GM10847 (cell line): ENCODE measurements around the gene CENPP.

Source experiments
- POLR2A ChIP-seq: IDR thresholded peaks from 2 replicates; pipeline ENCODE4 v1.6.1; 2011; ENCODE audit not compliant: insufficient read length; ENCODE audit errors: extremely low read depth

Gene CENPP

GRCh38 chr9:92496396-92497176, 170.8 kb downstream of the CENPP start:
- no peak for TF ChIP-seq POLR2A

GRCh38 chr9:92499701-92500100, 173.9 kb downstream of the CENPP start:
- TF ChIP-seq POLR2A: no peak

- no peak for TF ChIP-seq POLR2A
These were observed 175.0 kb downstream of the CENPP start for GRCh38 chr9:92500725-92501124.

DNA sequence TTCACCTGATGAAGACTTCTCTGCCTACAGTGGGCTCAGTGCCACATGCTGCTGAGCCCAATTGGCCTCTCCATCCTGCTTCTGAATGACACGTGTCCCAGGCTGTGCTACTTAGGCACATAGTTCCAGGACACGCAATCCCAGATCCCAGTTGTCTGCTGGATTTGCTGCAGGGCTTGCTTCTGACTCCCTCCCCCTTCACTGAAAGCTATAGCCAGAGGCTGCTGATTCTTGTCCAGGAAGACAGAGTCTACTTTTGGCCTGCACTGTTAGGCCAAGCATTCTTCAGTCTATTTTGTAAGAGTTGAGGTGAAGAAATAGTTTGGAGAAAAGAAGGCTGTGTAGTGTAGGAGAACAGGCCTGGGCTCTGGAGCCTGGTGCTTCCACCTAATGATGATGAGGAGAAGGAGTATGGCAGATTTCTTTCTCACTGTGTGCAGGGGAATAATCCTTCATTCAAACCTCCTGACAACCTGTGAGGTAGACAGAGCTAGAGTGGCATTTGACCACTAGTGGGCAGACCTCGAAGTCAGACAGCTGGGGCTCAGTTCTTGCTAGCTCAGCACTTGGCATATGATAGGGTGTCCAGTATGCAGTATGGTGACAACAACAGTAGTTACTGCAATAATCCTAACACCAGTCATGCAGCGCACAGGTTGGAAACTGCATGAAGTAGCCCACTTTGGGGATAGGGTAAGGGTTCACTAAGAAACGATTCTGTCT, 176.1 kb downstream of the CENPP start:
- no peak for TF ChIP-seq POLR2A

- TF ChIP-seq POLR2A: no peak
These were observed 177.4 kb downstream of the CENPP start for GRCh38 chr9:92503156-92503555.

DNA sequence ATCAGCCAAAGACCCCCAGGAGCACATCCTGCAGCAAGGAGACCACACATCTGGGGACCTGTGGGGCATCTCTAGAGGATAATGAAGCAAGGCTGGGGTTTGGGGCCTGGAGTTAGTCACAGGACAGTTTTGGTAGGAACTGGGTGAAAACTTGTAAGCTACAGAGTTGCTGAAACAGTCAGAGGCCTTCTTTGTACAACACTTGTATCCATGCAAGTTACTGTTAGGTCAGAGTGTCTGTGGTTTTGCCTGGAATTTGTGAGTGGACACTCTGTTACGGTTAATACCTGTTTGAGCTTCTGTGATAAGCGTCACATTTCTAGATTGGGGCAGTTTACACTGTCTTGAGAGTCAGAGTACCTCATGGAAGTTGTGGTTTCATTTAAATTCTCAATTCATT, 179.1 kb downstream of the CENPP start:
- no peak for TF ChIP-seq POLR2A

- no peak for TF ChIP-seq POLR2A
These were observed 180.6 kb downstream of the CENPP start for GRCh38 chr9:92506184-92506857.

DNA sequence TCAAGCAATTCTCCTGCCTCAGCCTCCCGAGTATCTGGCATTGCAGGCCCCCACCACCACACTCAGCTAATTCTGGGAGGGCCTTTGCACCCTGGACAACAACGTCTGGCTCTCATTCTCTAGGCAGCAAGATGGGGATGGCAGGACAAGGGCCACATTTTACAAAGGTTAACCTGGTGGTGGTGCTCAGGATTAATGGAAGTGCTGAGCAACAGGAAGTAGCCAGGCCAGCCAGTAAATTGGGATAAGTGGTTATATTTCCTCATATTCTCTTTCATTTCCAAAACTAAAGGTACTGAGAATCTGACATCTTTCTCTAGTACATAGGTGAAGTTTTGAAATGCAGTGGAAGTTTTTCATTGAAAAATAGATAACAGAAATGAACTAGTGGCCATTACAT, 181.3 kb downstream of the CENPP start:
- TF ChIP-seq POLR2A: no peak

- no peak for TF ChIP-seq POLR2A
These were observed 181.7 kb downstream of the CENPP start for GRCh38 chr9:92507496-92507895.

DNA sequence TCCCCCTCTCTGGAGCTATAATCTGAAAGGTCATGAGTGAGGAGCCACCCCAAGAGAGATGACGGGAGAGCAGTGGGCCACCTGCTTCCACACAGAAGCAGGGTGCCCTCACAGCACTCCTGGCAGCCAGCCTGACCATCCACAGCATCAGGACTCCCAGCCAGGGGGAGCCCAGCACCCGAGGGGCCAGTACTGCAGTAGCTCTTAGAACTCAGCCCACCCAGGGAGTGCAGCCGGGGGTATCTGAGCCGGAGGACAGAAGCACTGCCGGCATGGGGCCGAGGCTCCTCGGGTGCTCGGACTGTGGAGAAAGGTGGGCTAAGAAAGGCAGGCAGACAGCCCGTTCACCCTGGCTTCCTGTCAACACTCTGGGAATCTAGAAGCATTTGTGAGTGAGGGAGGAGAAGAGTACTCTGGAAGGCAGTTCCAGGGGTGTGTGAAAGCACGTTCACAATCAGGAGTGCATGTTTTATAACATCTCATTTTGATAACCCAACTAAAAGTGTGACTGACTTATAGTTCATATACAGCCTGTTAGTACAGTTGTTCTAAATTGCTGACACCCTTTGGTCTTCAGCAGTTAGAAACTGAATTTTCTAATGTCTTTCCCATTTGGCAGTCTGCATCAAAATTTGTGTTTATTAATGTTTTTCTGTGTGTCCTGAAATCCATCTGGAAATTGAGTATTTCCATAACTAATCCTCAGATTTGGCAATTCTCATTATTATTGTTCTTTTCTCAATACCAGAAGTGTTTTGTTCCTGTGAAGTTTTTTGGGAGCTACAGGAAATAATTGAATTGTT, 182.5 kb downstream of the CENPP start:
- TF ChIP-seq POLR2A: no peak

DNA sequence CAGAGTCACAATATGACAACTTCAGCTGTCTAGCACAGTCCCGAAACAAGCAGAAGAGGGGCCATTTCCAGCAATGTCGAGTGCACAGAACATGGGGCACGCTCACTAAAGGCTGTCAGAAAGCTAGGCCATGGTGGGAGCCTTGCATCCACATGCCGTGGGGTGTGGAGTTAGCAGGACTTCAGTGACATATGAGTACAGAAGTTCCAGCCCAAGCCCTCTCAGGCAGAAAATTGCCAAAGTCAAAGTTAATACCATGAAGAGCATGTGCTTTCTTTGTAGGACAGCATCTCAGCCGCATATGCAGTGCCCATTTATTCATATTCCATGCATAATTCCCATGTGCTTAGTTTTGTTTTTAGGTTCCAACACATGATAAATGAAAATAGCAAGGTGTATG, 183.3 kb downstream of the CENPP start:
- no peak for TF ChIP-seq POLR2A

- TF ChIP-seq POLR2A: no peak
These were observed 185.0 kb downstream of the CENPP start for GRCh38 chr9:92510747-92511146.

DNA sequence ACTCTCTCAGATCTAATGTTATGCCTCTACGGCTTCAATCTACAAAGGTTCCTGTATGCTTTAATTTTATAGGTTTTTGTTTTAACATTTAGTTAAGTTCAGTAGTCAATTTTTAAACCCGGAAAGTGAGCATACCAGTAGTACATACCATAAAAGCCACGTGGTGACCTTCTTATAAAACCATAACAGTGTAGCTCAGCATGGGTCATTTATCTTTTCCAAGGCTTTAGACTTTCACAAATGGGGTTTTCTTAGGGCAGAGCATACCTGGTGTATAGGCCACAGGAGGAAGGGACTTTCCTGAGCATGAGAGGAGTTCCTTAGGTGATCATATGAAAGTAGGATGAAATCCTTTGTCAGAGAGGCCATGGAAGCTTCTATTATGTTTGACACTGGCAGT, 186.9 kb downstream of the CENPP start:
- TF ChIP-seq POLR2A: no peak

- no peak for TF ChIP-seq POLR2A
These were observed 187.6 kb downstream of the CENPP start for GRCh38 chr9:92513349-92513748.

GRCh38 chr9:92514635-92515034, 188.9 kb downstream of the CENPP start:
- TF ChIP-seq POLR2A: no peak
